CD4-positive, alpha-beta memory T cell (primary cell): ENCODE data around the gene STAP1. TPM values are rescaled to one million over a fixed set of nuclear protein-coding genes. Genes with fewer than 3 reads are reported as not detected.
"Not testable (repeated sequence)": the region's sequence is repeated elsewhere in the genome, so short reads cannot be mapped to it uniquely, and the experiment has no call there.

Experiments
- CTCF ChIA-PET: fragments of 350-600 bp; sonication (Branson Sonifier 250); formaldehyde crosslinking; loops from one replicate; lab custom pipeline; 2021; ENCODE audit warnings: inconsistent platforms; ENCODE audit not compliant: partially characterized antibody; lab: Charles Lee
- POLR2A ChIA-PET: fragments of 350-600 bp; sonication (Branson Sonifier 250); formaldehyde crosslinking; loops from one replicate; lab custom pipeline; 2021; ENCODE audit not compliant: partially characterized antibody; lab: Charles Lee
- DNase-seq, 5 donors: peaks; one replicate each; pipeline versions ENCODE4 v3.0.0 to v3.0.0-alpha.2; 2020 to 2022; ENCODE audit warnings: mixed read lengths in 1 of 5
- H3K27ac ChIP-seq: one replicate; pipeline ENCODE4 v1.7.0; 2013; ENCODE audit warnings: low read depth, low read length
- H3K27me3 ChIP-seq: 2 replicates; pipeline ENCODE4 v1.7.0; 2013; ENCODE audit warnings: mild to moderate bottlenecking, low read length, moderate library complexity; ENCODE audit not compliant: insufficient read depth
- H3K36me3 ChIP-seq: 2 replicates; pipeline ENCODE4 v1.7.0; 2013; ENCODE audit warnings: mild to moderate bottlenecking, low read length, moderate library complexity; ENCODE audit not compliant: insufficient read depth
- H3K4me1 ChIP-seq: 2 replicates; pipeline ENCODE4 v1.7.0; 2013; ENCODE audit warnings: mild to moderate bottlenecking, low read length, moderate library complexity; ENCODE audit not compliant: insufficient read depth
- H3K4me3 ChIP-seq, 2 donors: one replicate each; pipeline ENCODE4 v1.7.0; 2013; ENCODE audit warnings: low read length in 2 of 2, mild to moderate bottlenecking in 1 of 2
- H3K9me3 ChIP-seq, 2 donors: one replicate each; pipeline ENCODE4 v1.7.0; 2013; ENCODE audit warnings: low read length in 2 of 2, control low read depth in 1 of 2; ENCODE audit not compliant: control insufficient read depth in 1 of 2
- H3K27ac Mint-ChIP-seq, 7 donors: one replicate each; pipeline ENCODE4 v1.8.0; 2020 to 2021; ENCODE audit warnings: mixed read lengths in 7 of 7, mild to moderate bottlenecking in 6 of 7, inconsistent platforms in 3 of 7, moderate library complexity in 3 of 7
- H3K27me3 Mint-ChIP-seq, 2 donors: one replicate each; pipeline ENCODE4 v1.8.0; 2020 to 2021; ENCODE audit warnings: mixed read lengths in 2 of 2
- H3K36me3 Mint-ChIP-seq, 2 donors: one replicate each; pipeline ENCODE4 v1.8.0; 2020 to 2021; ENCODE audit warnings: mixed read lengths in 2 of 2, inconsistent platforms in 1 of 2, mild to moderate bottlenecking in 1 of 2
- H3K4me1 Mint-ChIP-seq, 4 donors: one replicate each; pipeline ENCODE4 v1.8.0; 2020 to 2021; ENCODE audit warnings: mixed read lengths in 4 of 4, mild to moderate bottlenecking in 1 of 4
- H3K4me3 Mint-ChIP-seq, 8 donors: one replicate each; pipeline ENCODE4 v1.8.0; 2020 to 2021; ENCODE audit warnings: mixed read lengths in 8 of 8, mild to moderate bottlenecking in 7 of 8, moderate library complexity in 6 of 8, inconsistent platforms in 3 of 8
- H3K9me3 Mint-ChIP-seq, 8 donors: one replicate each; pipeline ENCODE4 v1.8.0; 2020 to 2021; ENCODE audit warnings: mixed read lengths in 8 of 8, mild to moderate bottlenecking in 5 of 8, inconsistent platforms in 3 of 8, moderate library complexity in 1 of 8
- intact Hi-C: fragments of 100-400 bp; cut with micrococcal nuclease; formaldehyde crosslinking; loops from one replicate; pipeline ENCODE4 v1.15.1; 2023
- polyA plus RNA-seq, 2 donors: library from polyadenylated mRNA; unstranded; fragments of 300-500 nt; fragmentation: Illumina TruSeq; gene quantifications; one replicate each; pipeline ENCODE4 v1.2.3, GENCODE V29; 2021
- total RNA-seq, 2 experiments: library from RNA; stranded (reverse); gene quantifications; one replicate each; pipeline ENCODE4 v1.2.3, GENCODE V29; 2021

Gene STAP1
- total and polyA plus RNA-seq, 4 experiments from 2014 or later, result 2.8 to 3.9 (median 3.7) TPM

GRCh38 chr4:67634741-67635140 is 76.2 kb downstream of the STAP1 start:
- no peaks in the 10 kb centered on the region for H3K9me3 ChIP-seq
- DNase-seq, result no peak
- Mint-ChIP-seq H3K4me3 (no peak overlapping the region), H3K4me1 (peaks cover 0 to 6% (median 0%) of the 10 kb centered on the region in 4 donors), H3K27ac (no peak overlapping the region), H3K9me3 (no peaks in the 10 kb centered on the region), H3K27me3 (no peaks in the 10 kb centered on the region), H3K36me3 (peaks cover 59 to 61% of the 10 kb centered on the region in 2 donors)
- H3K4me3 ChIP-seq, result no peak overlapping the region
- ChIA-PET CTCF (no interaction called here), POLR2A (no interaction called here)
- H3K4me1 ChIP-seq, result no peaks in the 10 kb centered on the region
- H3K27me3 ChIP-seq, result no peaks in the 10 kb centered on the region
- peaks cover 36% of the 10 kb centered on the region for H3K36me3 ChIP-seq
- no peak overlapping the region for H3K27ac ChIP-seq
- intact Hi-C loops, result no loop called here

- intact Hi-C loops, result no loop called here
- no peaks in the 10 kb centered on the region for H3K27me3 Mint-ChIP-seq
- H3K9me3 Mint-ChIP-seq, result no peaks in the 10 kb centered on the region
- DNase-seq, result no peak
- H3K4me3 ChIP-seq, result no peak overlapping the region
- peaks cover 33% of the 10 kb centered on the region for H3K36me3 ChIP-seq
- POLR2A ChIA-PET, result no interaction called here
- no peaks in the 10 kb centered on the region for H3K27me3 ChIP-seq
- peak overlapping the region in 1 of 7 donors; percentile 47 for H3K27ac Mint-ChIP-seq
- H3K27ac ChIP-seq, result no peak overlapping the region
- no peak overlapping the region for H3K4me3 Mint-ChIP-seq
- H3K9me3 ChIP-seq, result no peaks in the 10 kb centered on the region
- peaks cover 59% of the 10 kb centered on the region in 2 donors for H3K36me3 Mint-ChIP-seq
- CTCF ChIA-PET, result no interaction called here
- peaks cover 0 to 6% (median 0%) of the 10 kb centered on the region in 4 donors for H3K4me1 Mint-ChIP-seq
- H3K4me1 ChIP-seq, result no peaks in the 10 kb centered on the region
These were observed 76.8 kb downstream of the STAP1 start for GRCh38 chr4:67635331-67635730.

GRCh38 chr4:67636978-67637377 is 78.5 kb downstream of the STAP1 start:
- H3K9me3 ChIP-seq, H3K4me3 ChIP-seq, H3K27me3 ChIP-seq, H3K4me1 Mint-ChIP-seq, CTCF ChIA-PET, H3K4me3 Mint-ChIP-seq, H3K4me1 ChIP-seq, H3K27ac Mint-ChIP-seq, H3K9me3 Mint-ChIP-seq, POLR2A ChIA-PET, H3K27me3 Mint-ChIP-seq, H3K27ac ChIP-seq, intact Hi-C loops, DNase-seq: not testable (repeated sequence)
- peaks cover 32% of the 10 kb centered on the region for H3K36me3 ChIP-seq
- H3K36me3 Mint-ChIP-seq, result peaks cover 50 to 51% of the 10 kb centered on the region in 2 donors

GRCh38 chr4:67638136-67638535 is 79.6 kb downstream of the STAP1 start:
- Mint-ChIP-seq H3K4me3 (no peak overlapping the region), H3K4me1 (peaks cover 0 to 3% (median 0%) of the 10 kb centered on the region in 4 donors), H3K36me3 (peaks cover 47 to 48% of the 10 kb centered on the region in 2 donors), H3K27me3 (no peaks in the 10 kb centered on the region), H3K9me3 (no peaks in the 10 kb centered on the region), H3K27ac (peak overlapping the region in 3 of 7 donors; percentile 35 to 53 (median 42))
- no peak overlapping the region for H3K27ac ChIP-seq
- intact Hi-C loops, result no loop called here
- no peaks in the 10 kb centered on the region for H3K4me1 ChIP-seq
- H3K9me3 ChIP-seq, result no peaks in the 10 kb centered on the region
- no peak overlapping the region for H3K4me3 ChIP-seq
- POLR2A ChIA-PET, result no interaction called here
- peaks cover 21% of the 10 kb centered on the region for H3K36me3 ChIP-seq
- CTCF ChIA-PET, result no interaction called here
- no peak for DNase-seq
- no peaks in the 10 kb centered on the region for H3K27me3 ChIP-seq

GRCh38 chr4:67651536-67651935 is 93.0 kb downstream of the STAP1 start:
- H3K4me1 Mint-ChIP-seq, result peaks cover 0 to 7% (median 4%) of the 10 kb centered on the region in 4 donors
- intact Hi-C loops, result no loop called here
- Histone ChIP-seq H3K4me1 (no peaks in the 10 kb centered on the region), H3K4me3 (no peak overlapping the region), H3K27ac (no peak overlapping the region), H3K9me3 (no peaks in the 10 kb centered on the region), H3K36me3 (no peaks in the 10 kb centered on the region), H3K27me3 (no peaks in the 10 kb centered on the region)
- POLR2A ChIA-PET, result no interaction called here
- H3K36me3 Mint-ChIP-seq, result peaks cover 57% of the 10 kb centered on the region in 2 donors
- CTCF ChIA-PET, result no interaction called here
- no peak overlapping the region for H3K4me3 Mint-ChIP-seq
- DNase-seq, result no peak
- H3K9me3 Mint-ChIP-seq, result peaks cover 0 to 2% (median 0%) of the 10 kb centered on the region in 8 donors
- no peak overlapping the region for H3K27ac Mint-ChIP-seq
- no peaks in the 10 kb centered on the region for H3K27me3 Mint-ChIP-seq

Other genes with a start within 250 kb of the STAP1 start
- gene CENPC, start 13.2 kb upstream of the STAP1 start, total RNA-seq, result 10 to 100 TPM; 64.0 to 69.1 TPM
- 10 to 100 TPM; 15.2 to 23.8 TPM for gene CENPC, start 13.2 kb upstream of the STAP1 start, polyA plus RNA-seq
- gene UBA6, start 142.4 kb downstream of the STAP1 start, total RNA-seq, result 10 to 100 TPM; 55.1 to 55.8 TPM
- 10 to 100 TPM; 14.2 to 29.4 TPM for gene UBA6, start 142.4 kb downstream of the STAP1 start, polyA plus RNA-seq
- gene GNRHR, start 195.7 kb downstream of the STAP1 start, total RNA-seq, result not detected
- gene GNRHR, start 195.7 kb downstream of the STAP1 start, polyA plus RNA-seq, result not detected